Measurements from ENCODE around the gene ZNF846.
"Not testable (repeated sequence)": the region's sequence is repeated elsewhere in the genome, so short reads cannot be mapped to it uniquely, and the experiment has no call there.

The ZNF846 gene

DNA sequence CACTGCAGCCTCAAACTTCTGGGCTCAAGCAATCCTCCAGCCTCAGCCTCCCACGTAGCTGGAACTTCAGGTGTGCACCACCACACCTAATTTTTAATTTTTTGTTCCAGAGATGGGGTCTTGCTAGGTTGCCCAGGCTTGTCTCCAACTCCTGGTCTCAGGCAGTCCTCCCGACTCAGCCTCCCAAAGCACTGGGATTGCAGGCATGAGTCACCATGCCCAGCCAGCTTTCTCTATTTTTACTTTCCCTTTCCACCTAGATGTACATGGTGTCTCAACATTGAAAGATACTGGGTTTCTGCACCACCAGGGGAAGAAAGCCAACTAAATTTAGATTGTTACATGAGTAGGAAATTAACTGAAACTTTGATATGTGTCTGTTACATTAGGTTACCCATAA lies 13.8 kb upstream of the ZNF846 start:
- DNase-seq: no peak

DNA sequence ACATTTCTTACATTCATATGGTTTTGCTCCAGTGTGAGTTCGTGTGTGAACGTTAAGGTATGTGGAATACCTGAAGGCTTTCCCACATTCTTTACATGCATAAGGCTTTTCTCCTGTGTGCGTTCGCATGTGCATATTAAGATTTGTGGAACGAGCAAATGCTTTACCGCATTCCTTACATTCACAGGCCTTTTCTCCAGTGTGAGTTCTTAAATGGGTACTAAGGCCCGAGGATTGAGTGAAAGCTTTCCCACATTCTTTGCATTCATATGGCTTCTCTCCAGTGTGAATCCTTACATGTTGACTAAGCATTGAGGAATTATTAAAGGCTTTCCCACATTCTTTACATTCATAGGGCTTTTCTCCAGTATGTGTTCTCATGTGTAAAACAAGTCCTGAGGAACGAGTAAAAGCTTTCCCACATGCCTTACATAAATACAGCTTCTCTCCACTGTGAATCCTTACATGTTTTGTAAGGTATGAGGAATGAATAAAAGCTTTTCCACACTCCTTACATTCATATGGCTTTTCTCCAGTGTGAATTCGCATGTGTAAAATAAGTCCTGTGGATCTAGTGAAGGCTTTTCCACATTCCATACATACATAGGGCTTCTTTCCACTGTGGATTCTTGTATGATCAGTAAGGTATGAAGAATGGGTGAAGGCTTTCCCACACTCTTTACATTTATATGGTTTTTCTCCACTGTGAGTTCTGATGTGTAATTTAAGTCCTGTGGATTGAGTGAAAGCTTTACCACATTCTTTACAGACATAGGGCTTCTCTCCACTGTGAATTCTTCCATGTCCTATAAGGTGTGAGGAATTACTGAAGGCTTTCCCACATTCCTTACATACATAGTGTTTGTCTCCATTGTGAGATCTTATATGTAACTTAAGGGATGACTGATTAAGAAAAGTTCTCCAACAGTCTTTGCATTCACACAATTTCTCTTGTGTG lies 10.7 kb downstream of the ZNF846 start:
- DNase-seq: no peak

DNA sequence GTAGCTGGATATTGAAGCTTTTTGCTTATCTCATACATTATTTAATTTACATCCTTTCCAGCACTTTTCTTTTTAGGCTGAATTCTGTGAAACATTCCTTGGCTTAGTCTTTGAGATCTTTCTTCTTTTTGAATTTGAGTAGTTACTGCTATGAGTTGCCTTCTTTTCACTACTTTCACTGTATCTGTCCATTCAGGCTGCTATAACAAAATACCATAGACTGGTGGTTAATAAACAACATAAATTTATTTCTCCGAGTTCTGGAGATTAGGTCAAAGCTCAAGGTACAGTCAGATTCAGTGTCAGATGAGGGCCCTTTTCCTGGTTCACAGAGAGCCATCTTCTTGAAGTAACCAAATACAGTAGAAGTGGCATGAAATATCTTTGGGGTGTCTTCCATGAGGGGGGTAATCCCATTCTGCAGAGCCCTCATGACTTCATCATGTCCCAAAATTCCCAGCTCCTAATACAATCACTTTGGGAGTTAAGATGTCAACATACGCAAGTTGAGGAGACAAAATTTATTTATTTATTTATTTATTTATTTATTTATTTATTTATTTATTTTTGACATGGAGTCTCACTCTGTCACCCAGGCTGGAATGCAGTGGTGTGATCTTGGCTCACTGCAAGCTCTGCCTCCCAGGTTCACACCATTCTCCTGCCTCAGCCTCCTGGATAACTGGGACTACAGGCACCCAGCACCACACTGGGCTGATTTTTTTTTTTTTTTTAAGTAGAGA lies 15.7 kb downstream of the ZNF846 start:
- no peak for DNase-seq

DNA sequence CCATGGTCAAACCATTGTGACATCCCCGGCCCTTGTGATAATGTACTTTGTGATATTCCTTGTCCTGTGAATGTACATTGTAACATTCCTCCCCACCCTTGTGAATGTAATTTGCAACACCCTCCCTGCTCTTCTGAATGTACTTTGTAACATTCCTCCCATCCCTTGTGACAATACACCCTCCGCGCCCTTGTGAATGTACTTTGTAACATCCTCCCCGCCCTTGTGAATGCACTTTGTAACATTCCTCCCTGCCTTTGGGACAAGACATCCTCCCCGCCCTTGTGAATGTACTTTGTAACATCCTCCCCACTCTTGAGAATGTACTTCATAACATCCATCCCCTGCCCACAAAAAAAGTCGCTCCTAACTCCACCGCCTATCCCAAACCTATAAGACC lies 17.1 kb downstream of the ZNF846 start:
- DNase-seq: no peak

DNA sequence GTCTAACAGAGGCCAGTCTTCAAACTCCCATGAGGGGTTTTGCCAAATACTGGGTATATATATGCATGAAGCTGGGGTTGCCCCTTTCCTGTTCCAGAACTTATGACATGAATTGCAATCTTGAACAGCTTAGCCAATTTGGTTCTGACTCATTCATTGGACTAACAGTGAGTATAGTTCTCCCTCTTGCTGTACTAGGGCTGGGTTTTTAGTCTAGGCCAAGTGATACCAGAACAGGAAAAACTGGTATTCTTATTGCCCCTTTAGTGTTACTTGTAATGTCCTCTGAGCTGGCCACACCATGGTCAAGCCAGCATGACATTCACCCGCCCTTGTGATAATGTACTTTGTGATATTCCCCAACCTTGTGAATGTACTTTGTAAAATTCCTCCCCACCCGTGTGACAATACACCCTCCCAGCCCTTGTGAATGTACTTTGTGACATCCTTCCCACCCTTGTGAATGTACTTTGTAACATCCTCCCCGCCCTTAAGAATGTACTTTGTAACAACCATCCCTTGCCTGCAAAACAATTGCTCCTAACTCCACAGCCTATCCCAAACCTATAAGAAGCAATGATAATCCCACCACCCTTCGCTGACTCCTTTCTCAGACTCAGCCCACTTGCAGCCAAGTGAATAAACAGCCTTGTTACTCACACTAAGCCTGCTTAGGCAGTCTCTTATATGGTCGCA lies 26.9 kb downstream of the ZNF846 start:
- no peak for DNase-seq

DNA sequence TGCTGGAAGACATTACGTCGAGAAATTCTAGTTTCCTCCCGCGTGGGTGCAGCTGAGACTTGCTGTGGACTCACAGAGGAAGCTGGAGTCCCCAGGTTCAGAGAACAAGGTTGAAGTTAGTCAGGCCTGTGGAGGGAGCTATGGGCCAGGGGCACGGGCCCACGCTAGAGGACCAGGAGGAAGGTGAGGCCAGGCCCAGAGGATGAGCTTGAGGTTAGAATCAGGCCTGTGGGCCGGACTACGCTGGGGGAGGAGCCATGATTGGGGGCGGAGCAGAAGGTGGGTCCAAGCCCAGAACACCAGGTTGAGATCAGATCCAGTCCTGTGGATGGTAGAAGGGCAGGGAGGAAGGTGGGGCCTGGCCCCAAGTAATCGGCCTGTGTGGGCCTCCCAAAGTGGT lies 32.6 kb downstream of the ZNF846 start:
- no peak for DNase-seq

DNA sequence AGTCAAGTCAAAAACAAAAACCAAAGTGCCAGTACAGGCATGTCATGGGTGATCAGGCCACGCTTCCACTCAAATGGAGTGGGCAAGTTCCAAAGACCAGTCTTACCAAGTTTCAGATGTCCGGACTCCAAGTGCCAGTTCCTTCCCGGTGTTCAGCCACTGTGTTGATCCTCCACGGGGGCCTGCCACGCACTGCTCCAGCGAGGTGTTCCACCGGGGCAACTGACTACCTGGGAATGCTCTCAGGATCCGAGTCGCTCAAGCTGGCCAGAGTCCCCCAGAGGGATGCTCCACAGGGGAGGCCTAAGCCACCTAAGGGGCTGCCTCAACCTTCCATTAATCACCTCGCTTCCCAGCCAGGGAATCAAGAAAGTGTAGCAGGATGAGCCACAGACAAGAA lies 38.5 kb downstream of the ZNF846 start:
- not testable (repeated sequence) for DNase-seq

DNA sequence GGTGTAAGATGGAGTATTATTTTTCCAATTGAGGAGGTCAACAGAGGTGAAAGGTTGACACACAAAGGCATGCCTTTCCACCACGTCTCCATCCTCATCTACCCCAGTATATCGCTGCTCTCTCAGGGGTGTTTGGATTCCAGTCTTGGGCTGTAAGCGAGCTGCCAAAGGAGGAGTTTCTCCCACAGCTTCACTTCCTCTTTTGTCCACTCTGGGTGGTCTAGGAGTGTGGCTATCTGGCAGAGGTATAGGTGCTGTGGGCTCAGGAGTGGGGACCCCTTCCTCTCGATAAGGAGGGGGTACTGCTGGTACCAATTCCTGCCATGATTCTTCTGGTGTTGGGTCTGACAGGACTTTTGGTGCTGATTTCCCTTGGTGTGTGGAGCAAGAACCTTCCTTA lies 39.4 kb downstream of the ZNF846 start:
- DNase-seq: no peak

DNA sequence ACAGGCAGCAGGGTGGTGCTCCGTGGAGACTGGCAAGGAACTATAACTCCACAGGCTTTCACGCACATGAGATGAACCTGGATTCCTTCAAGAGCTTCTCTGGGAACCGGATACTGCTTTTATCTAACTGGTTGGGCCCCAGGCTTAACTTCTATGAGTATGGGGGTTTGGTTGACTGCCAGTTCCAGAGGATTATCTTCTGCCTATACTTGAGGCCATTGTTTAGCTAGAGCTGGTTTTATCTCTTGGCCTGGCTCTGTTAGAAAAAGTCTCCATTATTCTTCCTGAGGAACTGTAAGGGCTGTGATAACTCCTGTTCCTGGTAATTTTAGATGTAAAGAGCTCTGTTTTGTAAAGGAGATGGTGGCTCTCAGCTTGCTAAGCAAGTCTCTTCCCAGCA lies 40.9 kb downstream of the ZNF846 start:
- no peak for DNase-seq

DNA sequence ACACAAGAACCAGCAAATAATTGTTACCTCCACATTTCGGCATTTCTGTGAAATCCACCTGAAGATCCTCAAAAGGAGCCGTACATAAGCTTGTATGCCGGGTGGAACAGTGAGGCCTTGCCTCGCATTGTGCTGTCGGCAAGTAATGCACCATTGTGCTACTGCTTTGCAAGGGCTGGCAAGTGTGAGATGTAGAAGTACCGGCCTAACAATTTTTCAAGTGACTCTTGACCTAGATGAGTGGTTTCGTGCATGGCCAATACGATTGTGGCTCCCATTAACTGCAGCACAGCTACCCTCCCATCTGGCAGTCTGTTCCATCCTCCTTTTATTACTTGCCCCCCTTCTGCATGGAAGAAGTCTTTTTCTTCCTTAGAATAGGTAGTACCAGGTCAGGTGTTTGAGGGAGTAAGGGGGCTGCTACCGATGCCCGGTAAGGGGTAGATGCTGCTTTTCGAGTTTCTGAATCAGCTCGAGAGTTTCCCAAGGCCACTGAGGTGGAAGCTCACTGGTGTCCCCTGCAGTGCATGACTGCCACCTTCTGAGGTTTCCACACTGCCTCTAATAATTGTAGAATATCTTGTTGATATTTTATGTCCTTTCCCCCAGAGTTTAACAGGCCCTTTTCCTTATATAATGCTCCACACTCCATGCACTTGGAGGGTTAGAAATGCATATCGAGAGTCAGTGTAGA lies 42.9 kb downstream of the ZNF846 start:
- not testable (repeated sequence) for DNase-seq

DNA sequence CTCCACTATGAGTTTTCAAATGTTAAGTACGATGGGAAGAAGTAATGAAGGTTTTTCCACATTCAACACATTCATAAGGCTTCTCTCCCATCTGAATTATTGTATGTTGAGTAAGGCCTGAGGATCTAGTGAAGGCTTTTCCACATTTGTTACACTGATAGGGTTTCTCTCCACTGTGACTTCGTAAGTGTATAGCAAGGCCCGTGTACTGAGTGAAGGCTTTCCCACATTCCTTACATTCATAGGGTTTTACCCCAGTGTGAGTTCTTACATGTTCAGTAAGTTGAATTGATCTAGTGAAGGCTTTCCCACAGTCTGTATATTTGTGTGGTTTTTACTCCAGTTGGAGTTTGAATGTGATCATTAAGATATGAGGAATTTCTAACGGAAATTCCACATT lies 44.4 kb downstream of the ZNF846 start:
- DNase-seq: no peak

DNA sequence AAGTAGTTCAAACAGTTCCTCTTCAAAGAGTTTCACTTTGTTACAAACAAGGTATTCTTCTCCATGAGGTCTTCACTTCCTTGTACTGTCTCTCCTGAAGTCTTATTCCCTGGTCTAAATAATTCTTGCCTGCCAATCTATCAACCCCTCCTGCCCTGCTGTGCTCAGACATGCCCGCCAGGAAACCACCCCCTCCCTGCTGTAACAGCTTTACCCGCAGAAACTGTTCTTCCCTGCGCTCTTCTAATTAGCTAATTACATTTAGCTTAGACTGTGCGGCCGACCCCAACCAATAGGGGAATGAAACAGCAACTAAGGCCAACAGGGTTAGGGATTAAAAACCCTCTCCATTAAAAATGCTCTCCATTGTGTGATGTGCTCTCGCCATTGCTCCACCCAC lies 46.7 kb downstream of the ZNF846 start:
- no peak for DNase-seq

DNA sequence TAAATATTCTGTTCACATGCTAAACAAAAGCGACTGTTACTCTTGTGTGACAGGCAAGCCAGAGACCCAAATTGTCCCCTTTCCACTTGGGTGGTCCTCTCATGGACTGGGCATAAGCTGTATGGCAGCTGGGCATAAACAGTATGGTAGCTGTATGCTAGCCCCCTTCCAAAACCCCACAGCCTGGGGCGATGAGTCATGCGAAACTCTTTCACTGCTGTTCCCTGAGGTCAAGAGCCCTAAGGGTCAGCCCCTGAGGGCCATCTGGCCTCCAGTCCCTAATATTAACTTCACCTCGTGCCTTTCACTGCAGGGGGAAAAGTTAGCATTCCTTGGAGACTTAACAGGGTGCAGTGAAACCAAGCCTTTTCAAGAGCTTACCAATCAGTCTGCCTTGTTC lies 48.0 kb downstream of the ZNF846 start:
- no peak for DNase-seq

DNA sequence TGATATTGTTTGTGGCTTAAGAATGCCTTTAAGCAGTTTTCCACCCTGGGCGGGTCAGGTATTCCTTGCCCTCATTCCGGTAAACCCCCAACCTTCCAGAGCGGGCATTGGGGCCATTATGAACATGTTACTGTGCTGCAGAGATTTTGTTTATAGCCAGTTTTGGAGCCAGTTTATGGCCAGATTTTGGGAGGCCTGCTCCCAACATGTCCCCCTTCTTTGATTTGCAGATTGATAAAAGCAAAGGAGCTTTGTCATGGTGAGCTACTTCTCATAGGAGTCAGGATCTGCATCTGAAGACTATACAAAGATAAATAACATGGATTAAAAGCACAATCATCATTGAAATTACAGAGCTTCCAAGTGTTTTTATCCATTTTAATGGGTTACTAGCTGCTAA lies 56.7 kb downstream of the ZNF846 start:
- DNase-seq: no peak

DNA sequence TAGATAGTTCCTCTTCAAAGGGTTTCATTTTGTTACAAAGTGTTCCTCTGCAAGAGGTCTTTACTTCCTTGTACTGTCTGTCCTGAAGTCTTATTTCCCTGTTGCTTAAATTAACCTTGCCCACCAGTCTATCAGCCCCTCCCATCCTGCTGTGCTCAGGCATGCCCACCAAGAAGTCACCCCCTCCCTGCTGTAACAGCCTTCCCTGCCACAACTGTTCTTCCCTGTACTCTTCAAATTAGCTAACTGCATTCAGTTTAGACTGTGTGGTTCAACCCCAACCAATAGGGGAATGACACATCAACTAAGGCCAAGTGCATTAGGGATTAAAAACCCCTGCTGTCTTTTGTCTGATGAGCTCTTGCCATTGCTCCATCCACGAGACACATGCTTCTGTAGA lies 59.2 kb downstream of the ZNF846 start:
- DNase-seq: no peak

DNA sequence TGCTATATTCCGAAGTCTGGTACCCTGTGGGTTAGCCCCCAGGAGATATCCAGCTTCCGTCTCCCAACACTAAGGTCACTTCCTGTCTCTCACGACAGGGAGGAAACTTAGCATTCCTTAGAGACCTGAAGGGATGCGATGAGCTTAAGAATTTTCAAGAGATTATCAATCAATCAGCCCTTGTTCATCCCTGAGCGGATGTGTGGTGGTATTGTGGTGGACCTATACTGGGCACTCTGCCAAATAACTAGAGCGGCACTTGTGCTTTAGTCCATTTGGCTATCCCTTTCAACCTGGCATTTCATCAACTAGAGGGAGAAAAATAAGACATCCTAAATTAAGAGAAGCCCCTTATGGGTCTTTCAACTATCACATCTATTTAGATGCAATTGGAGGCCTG lies 62.7 kb downstream of the ZNF846 start:
- no peak for DNase-seq

DNA sequence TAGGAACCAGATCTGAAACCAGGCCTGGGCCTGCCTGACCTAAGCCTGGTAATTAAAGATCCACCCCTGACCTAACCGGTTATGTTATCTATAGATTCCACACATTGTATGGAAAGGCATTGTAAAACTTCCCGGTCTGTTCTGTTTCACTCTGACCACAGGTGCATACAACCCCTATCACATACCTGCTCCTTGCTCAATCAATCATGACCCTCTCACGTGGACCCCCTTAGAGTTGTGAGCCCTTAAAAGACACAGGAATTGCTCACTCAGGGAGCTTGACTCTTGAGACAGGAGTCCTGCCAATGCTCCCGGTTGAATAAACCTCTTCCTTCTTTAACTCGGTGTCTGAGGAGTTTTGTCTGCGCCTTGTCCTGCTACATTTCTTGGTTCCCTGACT lies 66.4 kb downstream of the ZNF846 start:
- no peak for DNase-seq

All from activated T-cell treated with anti-CD3 and anti-CD28 coated beads for 4 hours (primary cell).